ENCODE results near the gene PITPNM3.

DNA sequence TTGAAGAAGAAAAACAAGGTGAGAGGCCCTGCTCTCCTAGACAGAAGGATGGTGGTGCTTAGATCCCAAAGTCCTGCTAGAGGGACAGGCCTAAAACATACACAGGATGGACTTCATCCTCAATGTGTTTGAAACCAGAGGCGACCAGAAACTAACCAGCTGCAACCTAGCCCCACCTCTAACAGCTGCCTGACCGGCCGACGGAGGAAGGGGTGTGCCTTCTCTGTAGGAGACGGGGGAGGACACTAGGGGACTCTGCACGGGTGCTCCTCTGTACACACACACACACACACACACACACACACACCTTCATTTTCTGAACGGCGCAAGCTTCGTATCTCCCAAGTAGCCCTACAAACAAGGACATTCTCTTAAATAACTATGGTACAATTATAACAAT is 24.3 kb upstream of the PITPNM3 start:
- TF ChIP-seq POLR2AphosphoS5 (IDR thresholded peaks at IDR 0.05) (no peak), CTCF (IDR thresholded peaks at IDR 0.05) (no peak), POLR2A (IDR thresholded peaks at IDR 0.05) (no peak), EP300 (IDR thresholded peaks at IDR 0.05) (no peak)

Data from gastroesophageal sphincter (tissue), 3 donors.